Measurements from ENCODE around the gene ACTL7A.
"Not testable (repeated sequence)": the region's sequence is repeated elsewhere in the genome, so short reads cannot be mapped to it uniquely, and the experiment has no call there.

ACTL7A gene

DNA sequence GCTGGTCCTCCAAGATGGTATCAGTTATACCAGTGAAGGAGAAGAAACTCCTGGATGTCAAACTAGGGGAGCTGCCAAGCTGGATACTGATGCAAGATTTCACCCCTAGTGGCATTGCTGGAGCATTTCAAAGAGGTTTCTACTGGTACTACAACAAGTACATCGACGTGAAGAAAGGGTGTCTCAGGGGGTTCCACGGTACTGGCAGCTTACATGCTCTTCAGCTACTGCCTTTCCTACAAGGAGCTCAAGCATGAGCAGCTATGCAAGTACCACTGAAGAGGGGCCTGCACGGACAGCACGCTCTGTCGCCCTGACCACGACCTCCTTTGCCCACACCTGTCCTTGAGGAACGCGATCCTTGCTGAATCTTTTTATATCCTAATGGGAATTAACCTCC, 25.7 kb upstream of the ACTL7A start:
- ChIA-PET POLR2A (no interaction called here), CTCF (interaction anchor here (1.2 kb wide), 1 partner anchor 118 kb away, joined by 3 read pairs; no protein-coding TSS in a partner anchor)
- TF ChIP-seq CTCF (IDR thresholded peaks at IDR 0.05; ENCODE audit: insufficient read depth, low read length, missing control alignments), result no peak
- no peak overlapping the region for H3K4me3 ChIP-seq (ENCODE audit: low read depth, low read length)
- no peak for DNase-seq (ENCODE audit: low read depth, low spot score)

GRCh38 chr9:108836781-108837180, 25.3 kb upstream of the ACTL7A start:
- no peak overlapping the region for H3K4me3 ChIP-seq (ENCODE audit: low read depth, low read length)
- ChIA-PET POLR2A (no interaction called here), CTCF (interaction anchor here (1.2 kb wide), 1 partner anchor 117 kb away, joined by 3 read pairs; no protein-coding TSS in a partner anchor)
- peak; percentile 2 for DNase-seq (ENCODE audit: low read depth, low spot score)
- no peak for TF ChIP-seq CTCF (IDR thresholded peaks at IDR 0.05; ENCODE audit: insufficient read depth, low read length, missing control alignments)

DNA sequence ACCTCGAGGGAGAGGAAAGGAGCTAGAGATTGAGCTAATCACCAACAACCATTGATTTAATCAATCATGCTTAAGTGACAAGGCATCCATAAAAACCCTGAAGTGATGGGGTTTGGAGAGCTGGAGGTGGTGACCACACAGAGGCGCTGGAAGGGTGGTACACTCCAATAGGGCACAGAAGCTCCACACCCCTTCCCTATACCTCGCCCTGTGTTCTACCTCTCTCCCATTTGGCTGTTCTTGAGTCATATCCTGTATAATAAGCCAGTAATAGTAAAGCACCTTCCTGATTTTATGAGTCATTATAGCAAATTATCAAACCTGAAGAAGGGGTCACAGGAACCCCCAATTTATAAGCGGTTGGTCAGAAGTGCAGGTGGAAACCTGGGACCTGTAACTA, 24.5 kb upstream of the ACTL7A start:
- ChIA-PET CTCF (no interaction called here), POLR2A (no interaction called here)
- no peak for TF ChIP-seq CTCF (IDR thresholded peaks at IDR 0.05; ENCODE audit: insufficient read depth, low read length, missing control alignments)
- no peak for DNase-seq (ENCODE audit: low read depth, low spot score)
- no peak overlapping the region for H3K4me3 ChIP-seq (ENCODE audit: low read depth, low read length)

DNA sequence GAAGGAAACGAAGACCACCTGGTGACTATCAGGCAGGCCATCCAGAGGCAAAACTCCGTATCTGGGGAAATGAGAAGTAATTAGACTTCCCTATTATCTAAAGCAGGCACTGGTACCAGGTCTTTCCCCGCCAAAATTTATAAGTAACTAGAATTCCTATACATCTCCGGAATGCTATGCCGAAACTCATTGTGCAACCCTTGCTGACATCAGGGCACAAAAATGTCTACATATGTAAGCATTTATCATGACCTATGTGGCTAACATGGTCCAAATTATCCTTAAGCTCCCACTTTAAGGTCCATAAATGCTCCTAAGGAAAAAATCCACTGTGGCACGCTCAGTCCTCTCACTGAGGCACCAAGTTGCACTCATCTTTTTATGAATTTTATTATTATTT, 24.0 kb upstream of the ACTL7A start:
- CTCF ChIA-PET, result no interaction called here
- no peak for TF ChIP-seq CTCF (IDR thresholded peaks at IDR 0.05; ENCODE audit: insufficient read depth, low read length, missing control alignments)
- POLR2A ChIA-PET, result no interaction called here
- DNase-seq (ENCODE audit: low read depth, low spot score), result peak; percentile 10
- H3K4me3 ChIP-seq (ENCODE audit: low read depth, low read length), result no peak overlapping the region

DNA sequence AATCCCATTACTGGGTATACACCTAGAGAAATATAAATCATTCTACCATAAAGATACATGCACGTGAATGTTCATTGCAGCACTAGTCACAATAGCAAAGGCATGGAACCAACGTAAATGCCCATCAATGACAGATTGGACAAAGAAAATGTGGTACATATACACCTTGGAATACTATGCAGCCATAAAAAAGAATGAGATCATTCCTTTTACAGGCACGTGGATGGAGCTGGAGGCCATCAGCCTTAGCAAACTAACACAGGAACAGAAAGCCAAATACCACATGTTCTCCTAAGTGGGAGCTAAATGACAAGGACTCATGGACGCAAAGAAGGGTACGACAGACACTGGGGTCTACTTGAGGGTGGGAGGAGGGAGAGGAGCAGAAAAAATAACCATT, 22.5 kb upstream of the ACTL7A start:
- H3K4me3 ChIP-seq (ENCODE audit: low read depth, low read length); POLR2A ChIA-PET; DNase-seq (ENCODE audit: low read depth, low spot score); CTCF ChIA-PET: not testable (repeated sequence)

DNA sequence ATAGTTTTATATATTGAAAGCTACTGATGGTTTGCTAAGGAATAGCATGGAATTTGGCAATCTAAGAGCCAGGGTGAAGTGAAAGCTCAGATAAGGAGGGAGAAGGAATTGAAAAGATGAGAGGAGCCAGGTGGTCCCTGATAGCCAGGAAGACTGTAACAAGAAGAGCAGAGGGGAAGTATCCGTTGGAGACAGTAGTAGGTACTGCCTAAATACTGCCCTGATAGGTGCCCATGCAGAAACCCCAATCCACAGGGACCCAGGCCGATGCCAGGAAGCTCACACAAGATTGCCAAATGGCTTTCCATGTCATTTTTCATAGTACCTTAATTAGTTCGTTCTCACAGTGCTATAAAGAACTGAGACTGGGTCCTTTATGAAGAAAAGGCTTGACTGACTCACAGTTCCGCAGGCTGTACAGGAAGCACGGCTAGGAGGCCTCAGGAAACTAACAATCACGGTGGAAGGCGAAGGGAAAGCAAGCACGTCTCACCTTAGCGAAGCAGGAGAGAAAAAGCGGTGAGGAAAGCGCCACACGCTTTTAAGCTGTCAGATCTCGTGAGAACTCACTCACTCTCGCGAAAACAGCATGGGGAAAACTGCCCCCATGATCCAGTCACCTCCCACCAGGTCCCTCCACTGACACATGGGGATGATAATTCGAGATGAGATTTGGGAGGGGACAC, 19.3 kb upstream of the ACTL7A start:
- no peak for DNase-seq (ENCODE audit: low read depth, low spot score)
- TF ChIP-seq CTCF (IDR thresholded peaks at IDR 0.05; ENCODE audit: insufficient read depth, low read length, missing control alignments), result no peak
- CTCF ChIA-PET, result no interaction called here
- POLR2A ChIA-PET, result no interaction called here
- H3K4me3 ChIP-seq (ENCODE audit: low read depth, low read length), result no peak overlapping the region

DNA sequence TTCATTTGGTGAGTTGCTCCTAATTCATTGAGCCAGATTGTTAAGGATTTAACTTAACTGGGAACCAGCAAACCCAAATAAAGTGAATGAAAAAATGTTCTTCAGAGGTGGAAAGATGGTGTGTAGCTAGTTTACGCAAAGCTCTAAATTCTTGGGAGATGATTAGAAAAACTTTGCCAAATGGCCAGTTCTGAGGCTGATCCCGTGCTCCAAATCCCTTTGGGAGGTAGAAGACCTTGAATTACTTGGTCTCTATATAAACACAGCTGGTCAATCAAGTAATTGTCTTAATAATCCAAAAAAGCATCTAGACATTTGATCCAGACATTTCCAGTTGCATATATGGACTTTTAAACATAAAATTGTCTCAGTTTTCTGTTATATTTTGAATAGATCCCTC, 17.7 kb upstream of the ACTL7A start:
- no peak overlapping the region for H3K4me3 ChIP-seq (ENCODE audit: low read depth, low read length)
- DNase-seq (ENCODE audit: low read depth, low spot score), result no peak
- ChIA-PET CTCF (no interaction called here), POLR2A (no interaction called here)
- TF ChIP-seq CTCF (IDR thresholded peaks at IDR 0.05; ENCODE audit: insufficient read depth, low read length, missing control alignments), result no peak

Measured in AG04449 (cell line).